ENCODE data around the gene GGA2. TPM values are rescaled to one million over a fixed set of nuclear protein-coding genes. Genes with fewer than 3 reads are reported as not detected.

GGA2 gene
- total RNA-seq, 1 experiment from 2014 or later = 85.1 TPM

DNA sequence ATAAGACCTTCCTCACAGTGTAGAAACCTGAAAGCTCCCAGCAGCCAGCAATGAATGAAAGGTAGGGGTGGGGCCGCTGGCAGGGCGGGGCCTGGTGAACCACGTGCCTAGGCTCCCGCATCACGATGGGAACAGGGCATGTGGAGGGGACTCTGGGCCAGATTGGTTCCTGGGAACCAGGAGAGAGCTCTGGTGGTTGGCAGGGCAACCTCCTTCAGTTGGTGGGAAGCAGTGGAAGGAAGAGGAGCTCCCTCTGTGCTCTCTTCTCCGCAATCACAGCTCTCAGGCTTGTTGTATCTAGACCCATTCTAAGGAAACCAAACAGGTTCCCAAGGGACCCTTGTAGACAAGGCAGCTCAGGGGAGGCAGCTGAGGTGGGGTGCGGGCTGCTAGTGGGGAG, 10.5 kb downstream of the GGA2 start:
- peaks cover 27% of the 10 kb centered on the region for H4K20me1 ChIP-seq (ENCODE audit: insufficient read depth)

DNA sequence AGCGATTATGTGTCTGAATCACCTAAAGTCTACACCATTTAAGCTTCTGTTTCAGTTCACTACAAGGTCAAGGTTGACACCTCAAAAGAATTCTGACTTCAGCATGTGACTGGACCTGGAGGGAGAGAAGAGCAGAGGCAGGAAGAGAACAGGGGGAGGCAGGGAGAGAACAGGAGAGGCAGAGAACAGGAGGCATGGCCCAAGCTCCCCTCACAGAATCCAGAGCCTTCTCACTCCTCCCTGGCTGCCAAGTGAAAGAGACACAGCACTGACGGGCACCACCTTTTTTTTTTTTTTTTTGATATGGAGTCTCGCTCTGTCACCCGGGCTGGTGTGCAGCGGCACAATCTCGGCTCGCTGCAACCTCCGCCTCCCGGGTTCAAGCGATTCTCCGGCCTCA, 11.4 kb downstream of the GGA2 start:
- no peak for TF ChIP-seq EZH2 (IDR thresholded peaks at IDR 0.05; ENCODE audit: low read depth)
- TF ChIP-seq, protein P1, sequence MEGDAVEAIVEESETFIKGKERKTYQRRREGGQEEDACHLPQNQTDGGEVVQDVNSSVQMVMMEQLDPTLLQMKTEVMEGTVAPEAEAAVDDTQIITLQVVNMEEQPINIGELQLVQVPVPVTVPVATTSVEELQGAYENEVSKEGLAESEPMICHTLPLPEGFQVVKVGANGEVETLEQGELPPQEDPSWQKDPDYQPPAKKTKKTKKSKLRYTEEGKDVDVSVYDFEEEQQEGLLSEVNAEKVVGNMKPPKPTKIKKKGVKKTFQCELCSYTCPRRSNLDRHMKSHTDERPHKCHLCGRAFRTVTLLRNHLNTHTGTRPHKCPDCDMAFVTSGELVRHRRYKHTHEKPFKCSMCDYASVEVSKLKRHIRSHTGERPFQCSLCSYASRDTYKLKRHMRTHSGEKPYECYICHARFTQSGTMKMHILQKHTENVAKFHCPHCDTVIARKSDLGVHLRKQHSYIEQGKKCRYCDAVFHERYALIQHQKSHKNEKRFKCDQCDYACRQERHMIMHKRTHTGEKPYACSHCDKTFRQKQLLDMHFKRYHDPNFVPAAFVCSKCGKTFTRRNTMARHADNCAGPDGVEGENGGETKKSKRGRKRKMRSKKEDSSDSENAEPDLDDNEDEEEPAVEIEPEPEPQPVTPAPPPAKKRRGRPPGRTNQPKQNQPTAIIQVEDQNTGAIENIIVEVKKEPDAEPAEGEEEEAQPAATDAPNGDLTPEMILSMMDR (conservative IDR thresholded peaks at IDR 0.05) = no peak
- no peaks in the 10 kb centered on the region; the same call in 1 of the 2 replicates for H3K36me3 ChIP-seq (ENCODE audit: low read depth)
- ChIA-PET CTCF (no interaction called here), POLR2A (ENCODE audit: unreplicated experiment) (no interaction called here)
- H3K9me2 ChIP-seq (ENCODE audit: insufficient read depth) = no peaks in the 10 kb centered on the region
- H3K4me2 ChIP-seq = no peak overlapping the region
- H3K79me2 ChIP-seq (ENCODE audit: low read depth) = peaks cover 49% of the 10 kb centered on the region
- H3F3A ChIP-seq (ENCODE audit: insufficient read depth, low read depth) = peaks cover 3% of the 10 kb centered on the region; the same call in 1 of the 2 replicates
- peaks cover 18% of the 10 kb centered on the region for H4K20me1 ChIP-seq (ENCODE audit: insufficient read depth)
- no peaks in the 10 kb centered on the region for H3K9me3 ChIP-seq (ENCODE audit: insufficient read depth, low read depth)
- no TSS peak for BruUV-seq (replicated peaks)
- intact Hi-C loops (cut with micrococcal nuclease; ENCODE audit: unreplicated experiment) = no loop called here
- no peak for DNase-seq
- H3K4me3 ChIP-seq = no peak overlapping the region
- H3K27me3 ChIP-seq (ENCODE audit: insufficient read depth, low read depth) = no peaks in the 10 kb centered on the region
- H2AFZ ChIP-seq = no peak overlapping the region
- H3K4me1 ChIP-seq (replicated peaks; ENCODE audit: insufficient read depth) = peaks cover 6% of the 10 kb centered on the region
- no peak overlapping the region for H3K27ac ChIP-seq

More for the DNA sequence above, 10.5 kb downstream of the GGA2 start:
- Histone ChIP-seq H3F3A (ENCODE audit: insufficient read depth, low read depth) (peaks cover 10% of the 10 kb centered on the region), H3K4me2 (no peak overlapping the region), H3K27me3 (ENCODE audit: insufficient read depth, low read depth) (no peaks in the 10 kb centered on the region), H3K4me3 (no peak overlapping the region), H3K36me3 (ENCODE audit: low read depth) (no peaks in the 10 kb centered on the region; the same call in 1 of the 2 replicates), H3K9me3 (ENCODE audit: insufficient read depth, low read depth) (no peaks in the 10 kb centered on the region), H3K4me1 (replicated peaks; ENCODE audit: insufficient read depth) (peaks cover 14% of the 10 kb centered on the region), H3K79me2 (ENCODE audit: low read depth) (peaks cover 56% of the 10 kb centered on the region), H3K9me2 (ENCODE audit: insufficient read depth) (no peaks in the 10 kb centered on the region), H3K27ac (no peak overlapping the region), H2AFZ (no peak overlapping the region)
- no TSS peak for BruUV-seq (replicated peaks)
- CTCF ChIA-PET = no interaction called here
- DNase-seq = no peak
- POLR2A ChIA-PET (ENCODE audit: unreplicated experiment) = no interaction called here
- TF ChIP-seq, protein P1 (conservative IDR thresholded peaks at IDR 0.05) = no peak
- TF ChIP-seq EZH2 (IDR thresholded peaks at IDR 0.05; ENCODE audit: low read depth) = no peak
- intact Hi-C loops (cut with micrococcal nuclease; ENCODE audit: unreplicated experiment) = no loop called here

DNA sequence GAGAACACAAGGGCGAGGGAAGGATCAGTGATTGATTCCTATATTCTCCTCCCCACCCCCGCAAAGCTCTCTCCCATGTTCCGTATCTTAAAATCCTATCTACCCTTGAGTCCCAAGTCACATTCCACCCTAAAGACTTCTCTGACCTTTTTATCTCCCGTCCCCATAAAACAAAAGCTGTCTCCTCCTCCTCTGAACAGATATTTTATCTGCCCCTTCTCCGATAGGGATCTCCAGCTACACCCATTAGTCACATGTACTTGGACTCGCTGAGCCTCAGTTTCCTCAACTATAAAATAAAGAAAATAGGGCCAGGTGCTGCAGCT, 12.8 kb downstream of the GGA2 start:
- no peak overlapping the region for H3K4me2 ChIP-seq
- H2AFZ ChIP-seq = no peak overlapping the region
- TF ChIP-seq, protein P1 (conservative IDR thresholded peaks at IDR 0.05) = no peak
- no peak for TF ChIP-seq EZH2 (IDR thresholded peaks at IDR 0.05; ENCODE audit: low read depth)
- H3K79me2 ChIP-seq (ENCODE audit: low read depth) = peaks cover 35% of the 10 kb centered on the region
- DNase-seq = no peak
- H3K36me3 ChIP-seq (ENCODE audit: low read depth) = peaks cover 2% of the 10 kb centered on the region; the same call in 1 of the 2 replicates
- BruUV-seq (replicated peaks) = no TSS peak
- peaks cover 13% of the 10 kb centered on the region; the same call in 1 of the 2 replicates for H4K20me1 ChIP-seq (ENCODE audit: insufficient read depth)
- H3K4me3 ChIP-seq = no peak overlapping the region
- H3K27me3 ChIP-seq (ENCODE audit: insufficient read depth, low read depth) = no peaks in the 10 kb centered on the region
- H3K4me1 ChIP-seq (replicated peaks; ENCODE audit: insufficient read depth) = no peaks in the 10 kb centered on the region
- H3K9me3 ChIP-seq (ENCODE audit: insufficient read depth, low read depth) = no peaks in the 10 kb centered on the region
- POLR2A ChIA-PET (ENCODE audit: unreplicated experiment) = no interaction called here
- no peak overlapping the region for H3K27ac ChIP-seq
- CTCF ChIA-PET = interaction anchor here (0.6 kb wide), 1 partner anchor 11 kb away, joined by 4 read pairs; no protein-coding TSS in a partner anchor
- no peaks in the 10 kb centered on the region for H3K9me2 ChIP-seq (ENCODE audit: insufficient read depth)
- peaks cover 2% of the 10 kb centered on the region; the same call in 1 of the 2 replicates for H3F3A ChIP-seq (ENCODE audit: insufficient read depth, low read depth)
- intact Hi-C loops (cut with micrococcal nuclease; ENCODE audit: unreplicated experiment) = no loop called here
